PFSK-1 (cell line): ENCODE measurements around the gene GDAP1L1.

Source experiments
- FOXP2 ChIP-seq: optimal IDR thresholded peaks from 2 replicates; pipeline ENCODE3; 2011; ENCODE audit warnings: borderline replicate concordance, control low read depth, inconsistent platforms; ENCODE audit not compliant: insufficient read depth; ENCODE audit errors: extremely low read length, extremely low read depth
- POLR2AphosphoS5 ChIP-seq: IDR thresholded peaks from 2 replicates; pipeline ENCODE4 v1.6.1; 2012; ENCODE audit warnings: low read depth, mild to moderate bottlenecking, control low read depth, low read length, moderate library complexity
- SIN3A ChIP-seq: IDR thresholded peaks from 2 replicates; pipeline ENCODE4 v1.6.1; 2012; ENCODE audit warnings: mild to moderate bottlenecking, low read length, moderate library complexity, borderline replicate concordance; ENCODE audit not compliant: insufficient read depth
- TAF1 ChIP-seq: IDR thresholded peaks from 2 replicates; pipeline ENCODE4 v1.6.1; 2012; ENCODE audit warnings: low read length, control low read depth, borderline replicate concordance; ENCODE audit not compliant: insufficient read depth
- TF ChIP-seq, protein P1 (sequence below), 2 experiments: IDR thresholded peaks; 2 replicates each; pipeline versions ENCODE4 v1.6.1 to v1.8.0; 2011 to 2012; ENCODE audit warnings: low read depth in 2 of 2, low read length in 2 of 2, control low read depth in 1 of 2, inconsistent platforms in 1 of 2, mild to moderate bottlenecking in 1 of 2, moderate library complexity in 1 of 2; ENCODE audit not compliant: insufficient read depth in 1 of 2

DNA sequence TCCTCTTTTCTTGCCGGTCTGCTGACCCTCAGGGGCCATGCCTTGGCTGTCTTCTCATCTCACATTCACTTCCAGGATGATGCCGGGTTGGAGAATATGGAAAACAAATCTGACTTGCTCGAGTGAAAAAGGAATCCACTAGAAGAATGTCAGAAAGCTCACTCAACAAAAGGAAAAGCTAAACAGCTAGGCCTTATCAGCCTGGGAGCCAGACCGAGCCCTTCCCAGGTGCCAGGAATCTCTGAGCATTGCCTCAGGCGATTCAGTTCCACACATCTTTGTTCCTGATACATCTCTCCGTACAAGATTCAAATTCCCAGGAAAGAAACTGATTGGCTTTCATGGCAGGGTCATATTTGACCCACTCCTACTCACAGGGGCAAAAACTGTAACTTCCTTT, 27.3 kb upstream of the GDAP1L1 start:
- TF ChIP-seq TAF1 (no peak), POLR2AphosphoS5 (no peak), SIN3A (no peak), FOXP2 (no peak)
- TF ChIP-seq, protein P1, sequence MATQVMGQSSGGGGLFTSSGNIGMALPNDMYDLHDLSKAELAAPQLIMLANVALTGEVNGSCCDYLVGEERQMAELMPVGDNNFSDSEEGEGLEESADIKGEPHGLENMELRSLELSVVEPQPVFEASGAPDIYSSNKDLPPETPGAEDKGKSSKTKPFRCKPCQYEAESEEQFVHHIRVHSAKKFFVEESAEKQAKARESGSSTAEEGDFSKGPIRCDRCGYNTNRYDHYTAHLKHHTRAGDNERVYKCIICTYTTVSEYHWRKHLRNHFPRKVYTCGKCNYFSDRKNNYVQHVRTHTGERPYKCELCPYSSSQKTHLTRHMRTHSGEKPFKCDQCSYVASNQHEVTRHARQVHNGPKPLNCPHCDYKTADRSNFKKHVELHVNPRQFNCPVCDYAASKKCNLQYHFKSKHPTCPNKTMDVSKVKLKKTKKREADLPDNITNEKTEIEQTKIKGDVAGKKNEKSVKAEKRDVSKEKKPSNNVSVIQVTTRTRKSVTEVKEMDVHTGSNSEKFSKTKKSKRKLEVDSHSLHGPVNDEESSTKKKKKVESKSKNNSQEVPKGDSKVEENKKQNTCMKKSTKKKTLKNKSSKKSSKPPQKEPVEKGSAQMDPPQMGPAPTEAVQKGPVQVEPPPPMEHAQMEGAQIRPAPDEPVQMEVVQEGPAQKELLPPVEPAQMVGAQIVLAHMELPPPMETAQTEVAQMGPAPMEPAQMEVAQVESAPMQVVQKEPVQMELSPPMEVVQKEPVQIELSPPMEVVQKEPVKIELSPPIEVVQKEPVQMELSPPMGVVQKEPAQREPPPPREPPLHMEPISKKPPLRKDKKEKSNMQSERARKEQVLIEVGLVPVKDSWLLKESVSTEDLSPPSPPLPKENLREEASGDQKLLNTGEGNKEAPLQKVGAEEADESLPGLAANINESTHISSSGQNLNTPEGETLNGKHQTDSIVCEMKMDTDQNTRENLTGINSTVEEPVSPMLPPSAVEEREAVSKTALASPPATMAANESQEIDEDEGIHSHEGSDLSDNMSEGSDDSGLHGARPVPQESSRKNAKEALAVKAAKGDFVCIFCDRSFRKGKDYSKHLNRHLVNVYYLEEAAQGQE (IDR thresholded peaks at IDR 0.05; ENCODE audit: insufficient read depth in 1 of 2, low read depth in 2 of 2, low read length in 2 of 2) = no peak
